Fibroblast of lung (primary cell): ENCODE results near the gene CHST3. TPM values are rescaled to one million over a fixed set of nuclear protein-coding genes. Genes with fewer than 3 reads are reported as not detected.
A peak's percentile ranks its signal among the peaks of the same experiment; 100 is the strongest.

ENCODE experiments used
- DNase-seq, 2 donors: peaks; one replicate each; pipeline versions ENCODE4 v3.0.0 to v3.0.0-alpha.2; 2010; ENCODE audit warnings: low read depth in 2 of 2
- H2AFZ ChIP-seq: 2 replicates; pipeline ENCODE4 v1.5.1; 2012; ENCODE audit warnings: low read length, control low read depth, inconsistent platforms
- H3K27ac ChIP-seq: 2 replicates; pipeline ENCODE4 v1.5.1; 2011; ENCODE audit warnings: low read length, control low read depth; ENCODE audit not compliant: insufficient read depth
- H3K27me3 ChIP-seq: 2 replicates; pipeline ENCODE4 v1.5.1; 2011; ENCODE audit warnings: mild to moderate bottlenecking, low read length; ENCODE audit not compliant: control insufficient read depth, insufficient read depth
- H3K36me3 ChIP-seq: 2 replicates; pipeline ENCODE4 v1.5.1; 2011; ENCODE audit warnings: low read length; ENCODE audit not compliant: control insufficient read depth, insufficient read depth
- H3K4me1 ChIP-seq: 2 replicates; pipeline ENCODE4 v1.5.1; 2011; ENCODE audit warnings: low read length; ENCODE audit not compliant: control insufficient read depth, insufficient read depth; ENCODE audit errors: extremely low read depth
- H3K4me2 ChIP-seq: 2 replicates; pipeline ENCODE4 v1.5.1; 2011; ENCODE audit warnings: low read length, control low read depth; ENCODE audit not compliant: insufficient read depth; ENCODE audit errors: extremely low read depth
- H3K4me3 ChIP-seq, 4 experiments: fragments of 200-600 bp in 1 of 4; sonication (generic) in 1 of 4; replicated peaks in 1 of 4; 2 replicates each; pipeline ENCODE4 v1.5.1; 2011 to 2016; ENCODE audit warnings: low read length in 4 of 4, low read depth in 3 of 4, mild to moderate bottlenecking in 3 of 4, control low read depth in 2 of 4, inconsistent platforms in 1 of 4, mixed read lengths in 1 of 4; ENCODE audit not compliant: insufficient read depth in 1 of 4; ENCODE audit errors: control extremely low read depth in 1 of 4
- H3K79me2 ChIP-seq: 2 replicates; pipeline ENCODE4 v1.5.1; 2012; ENCODE audit warnings: mild to moderate bottlenecking, low read length, inconsistent platforms; ENCODE audit not compliant: control insufficient read depth, insufficient read depth
- H3K9ac ChIP-seq: 2 replicates; pipeline ENCODE4 v1.5.1; 2011; ENCODE audit warnings: mild to moderate bottlenecking, low read length, control low read depth; ENCODE audit not compliant: insufficient read depth
- H3K9me3 ChIP-seq: 2 replicates; pipeline ENCODE4 v1.5.1; 2012; ENCODE audit warnings: low read depth, low read length; ENCODE audit not compliant: control insufficient read depth, insufficient read depth
- H4K20me1 ChIP-seq: 2 replicates; pipeline ENCODE4 v1.5.1; 2011; ENCODE audit warnings: low read length; ENCODE audit not compliant: control insufficient read depth, insufficient read depth; ENCODE audit errors: extremely low read depth
- CTCF ChIP-seq, 2 donors: IDR thresholded peaks in 1 of 2; conservative IDR thresholded peaks in 1 of 2; 1 replicate in 1 of 2; 2 replicates in 1 of 2; pipeline ENCODE4 v1.5.1; 2011 to 2012; ENCODE audit warnings: low read length in 2 of 2, control low read depth in 1 of 2, inconsistent platforms in 1 of 2, low read depth in 1 of 2, mild to moderate bottlenecking in 1 of 2
- EZH2 ChIP-seq: IDR thresholded peaks from 2 replicates; pipeline ENCODE4 v1.5.1; 2012; ENCODE audit warnings: low read length, control low read depth, mild to moderate bottlenecking; ENCODE audit errors: missing control alignments
- polyA plus RNA-seq, 2 donors: library from polyadenylated mRNA; depleted of rRNA in 1 of 2; stranded (reverse) in 1 of 2; unstranded in 1 of 2; fragments of >200 nt; gene quantifications; 2 replicates each; pipeline ENCODE4 v1.2.1, GENCODE V29; 2011 to 2012; ENCODE audit warnings: missing spikeins in 1 of 2
- total RNA-seq: library from RNA; depleted of rRNA; stranded (reverse); fragments of >200 nt; gene quantifications from 2 replicates; pipeline ENCODE4 v1.2.1, GENCODE V29; 2014

CHST3 gene
- total and polyA plus RNA-seq, 2 donors (not counting 1 experiment from before 2014, with no cell fraction given): 9.1 to 29.9 TPM

- Histone ChIP-seq H3K9ac (no peak overlapping the region), H3K4me3 (no peak overlapping the region), H2AFZ (no peak overlapping the region), H3K9me3 (no peaks in the 10 kb centered on the region), H3K27me3 (peaks cover 1% of the 10 kb centered on the region), H3K4me2 (no peak overlapping the region), H3K27ac (no peak overlapping the region), H4K20me1 (no peaks in the 10 kb centered on the region), H3K36me3 (no peaks in the 10 kb centered on the region), H3K79me2 (no peaks in the 10 kb centered on the region), H3K4me1 (no peaks in the 10 kb centered on the region)
- TF ChIP-seq EZH2 (no peak), CTCF (conservative IDR thresholded peaks at IDR 0.05 in 1 of 2, IDR thresholded peaks at IDR 0.05 in 1 of 2; ENCODE audit: low read depth in 1 of 2, low read length in 2 of 2) (no peak)
- no peak for DNase-seq
Measured at GRCh38 chr10:72025832-72026231, 61.6 kb downstream of the CHST3 start.

GRCh38 chr10:72026278-72027111 lies 62.3 kb downstream of the CHST3 start:
- Histone ChIP-seq H3K9ac (no peak overlapping the region), H3K27ac (no peak overlapping the region), H3K4me2 (no peak overlapping the region), H3K4me3 (no peak overlapping the region), H2AFZ (no peak overlapping the region), H3K36me3 (no peaks in the 10 kb centered on the region), H3K4me1 (no peaks in the 10 kb centered on the region), H3K79me2 (no peaks in the 10 kb centered on the region), H4K20me1 (no peaks in the 10 kb centered on the region), H3K27me3 (peaks cover 5% of the 10 kb centered on the region), H3K9me3 (no peaks in the 10 kb centered on the region)
- DNase-seq: peak; percentile 51 to 63
- TF ChIP-seq CTCF (conservative IDR thresholded peaks at IDR 0.05 in 1 of 2, IDR thresholded peaks at IDR 0.05 in 1 of 2; ENCODE audit: low read depth in 1 of 2, low read length in 2 of 2): no peak
- no peak for TF ChIP-seq EZH2

- peak; percentile 53 to 85 for DNase-seq
- no peak overlapping the region for H3K27ac ChIP-seq
Measured at GRCh38 chr10:72027498-72027897, 63.3 kb downstream of the CHST3 start.

More at GRCh38 chr10:72027498-72027897, 63.3 kb downstream of the CHST3 start:
- no peak overlapping the region for H3K4me3 ChIP-seq
- H3K79me2 ChIP-seq: no peaks in the 10 kb centered on the region
- no peaks in the 10 kb centered on the region for H3K36me3 ChIP-seq
- H4K20me1 ChIP-seq: no peaks in the 10 kb centered on the region
- H3K4me2 ChIP-seq: no peak overlapping the region
- H3K9ac ChIP-seq: no peak overlapping the region
- H3K27me3 ChIP-seq: peaks cover 5% of the 10 kb centered on the region
- H3K9me3 ChIP-seq: no peaks in the 10 kb centered on the region
- no peaks in the 10 kb centered on the region for H3K4me1 ChIP-seq
- no peak for TF ChIP-seq CTCF (conservative IDR thresholded peaks at IDR 0.05 in 1 of 2, IDR thresholded peaks at IDR 0.05 in 1 of 2; ENCODE audit: low read depth in 1 of 2, low read length in 2 of 2)
- TF ChIP-seq EZH2: no peak
- H2AFZ ChIP-seq: no peak overlapping the region
